Astrocyte of the cerebellum (primary cell): Measurements from ENCODE around the gene TMEM256.
"Not testable (repeated sequence)": the region's sequence is repeated elsewhere in the genome, so short reads cannot be mapped to it uniquely, and the experiment has no call there.

ENCODE experiments used
- DNase-seq: peaks from one replicate; pipeline ENCODE4 v3.0.0-alpha.2; 2011; ENCODE audit warnings: low read depth
- H3K4me3 ChIP-seq: 2 replicates; pipeline ENCODE4 v1.5.1; 2011; ENCODE audit warnings: mild to moderate bottlenecking, low read depth, low read length, moderate library complexity
- in situ Hi-C: cut with HindIII; loops from 2 replicates; pipeline ENCODE4 v1.10.0; 2017; ENCODE audit warnings: low sequenced_read_pairs
- TF ChIP-seq, protein P1 (sequence below): IDR thresholded peaks from 2 replicates; pipeline ENCODE4 v1.5.1; 2012; ENCODE audit warnings: low read length, low read depth, moderate library complexity, mild to moderate bottlenecking; ENCODE audit errors: missing control alignments

Gene TMEM256

DNA sequence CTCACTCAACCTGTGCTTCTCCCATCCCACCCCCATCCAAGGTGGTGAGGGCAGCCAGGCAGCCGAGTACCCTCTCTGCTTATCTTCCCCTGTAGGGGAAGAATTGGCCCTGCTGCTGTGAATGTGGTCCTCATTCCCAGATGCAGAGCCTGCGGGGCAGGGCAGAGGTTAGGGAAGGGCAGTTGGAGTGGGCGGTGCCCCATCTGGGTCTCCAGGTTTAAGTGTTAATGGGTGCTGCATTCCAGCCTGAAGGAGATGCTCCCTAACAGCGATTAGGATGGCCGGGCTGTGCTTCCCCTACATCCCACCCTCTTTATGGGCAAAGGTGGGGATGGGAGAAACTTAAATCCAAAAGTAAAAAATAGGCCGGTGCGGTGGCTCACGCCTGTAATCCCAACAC lies 36.8 kb downstream of the TMEM256 start:
- in situ Hi-C loops: no loop called here

DNA sequence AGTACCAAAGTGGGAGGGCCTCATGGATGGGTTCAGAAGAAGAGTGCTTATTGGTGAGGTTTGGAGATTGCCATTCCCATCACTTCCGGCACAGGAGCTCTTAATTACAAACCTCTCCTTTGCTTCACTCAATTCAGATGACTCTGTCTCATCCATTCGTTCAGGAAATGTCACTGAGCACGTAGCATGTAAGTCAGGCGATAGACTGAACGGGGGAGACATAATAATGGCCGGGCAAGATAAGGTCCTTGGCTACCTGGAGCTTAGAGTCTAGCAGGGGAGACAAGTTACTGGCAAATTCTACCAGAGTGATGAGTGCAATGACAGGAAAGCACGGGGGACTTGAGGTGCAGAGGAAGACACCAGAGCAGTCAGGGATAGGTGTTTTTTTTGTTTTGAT lies 37.9 kb downstream of the TMEM256 start:
- in situ Hi-C loops, DNase-seq, H3K4me3 ChIP-seq: not testable (repeated sequence)

More for the DNA sequence above, 36.8 kb downstream of the TMEM256 start:
- TF ChIP-seq, protein P1, sequence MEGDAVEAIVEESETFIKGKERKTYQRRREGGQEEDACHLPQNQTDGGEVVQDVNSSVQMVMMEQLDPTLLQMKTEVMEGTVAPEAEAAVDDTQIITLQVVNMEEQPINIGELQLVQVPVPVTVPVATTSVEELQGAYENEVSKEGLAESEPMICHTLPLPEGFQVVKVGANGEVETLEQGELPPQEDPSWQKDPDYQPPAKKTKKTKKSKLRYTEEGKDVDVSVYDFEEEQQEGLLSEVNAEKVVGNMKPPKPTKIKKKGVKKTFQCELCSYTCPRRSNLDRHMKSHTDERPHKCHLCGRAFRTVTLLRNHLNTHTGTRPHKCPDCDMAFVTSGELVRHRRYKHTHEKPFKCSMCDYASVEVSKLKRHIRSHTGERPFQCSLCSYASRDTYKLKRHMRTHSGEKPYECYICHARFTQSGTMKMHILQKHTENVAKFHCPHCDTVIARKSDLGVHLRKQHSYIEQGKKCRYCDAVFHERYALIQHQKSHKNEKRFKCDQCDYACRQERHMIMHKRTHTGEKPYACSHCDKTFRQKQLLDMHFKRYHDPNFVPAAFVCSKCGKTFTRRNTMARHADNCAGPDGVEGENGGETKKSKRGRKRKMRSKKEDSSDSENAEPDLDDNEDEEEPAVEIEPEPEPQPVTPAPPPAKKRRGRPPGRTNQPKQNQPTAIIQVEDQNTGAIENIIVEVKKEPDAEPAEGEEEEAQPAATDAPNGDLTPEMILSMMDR: no peak
- DNase-seq: no peak
- no peak overlapping the region for H3K4me3 ChIP-seq

DNA sequence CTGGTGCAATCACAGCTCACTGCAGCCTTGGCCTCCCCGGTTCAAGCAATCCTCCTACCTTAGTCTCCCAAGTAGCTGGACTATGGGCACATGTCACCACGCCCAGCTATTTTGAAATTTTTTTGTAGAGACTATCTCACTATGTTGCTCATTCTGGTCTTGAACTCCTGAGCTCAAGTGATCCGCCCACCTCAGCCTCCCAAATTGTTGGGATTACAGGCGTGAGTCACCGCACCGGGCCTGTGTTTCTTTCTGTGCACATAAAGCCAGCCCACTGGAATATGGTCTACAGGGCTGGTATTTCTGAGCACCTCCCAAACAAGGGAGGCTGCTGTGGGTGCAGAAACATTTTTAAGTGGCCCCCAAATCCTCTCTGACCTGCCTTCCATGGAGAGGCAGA lies 40.6 kb downstream of the TMEM256 start:
- DNase-seq: no peak
- no peak overlapping the region for H3K4me3 ChIP-seq
- TF ChIP-seq, protein P1: no peak
- in situ Hi-C loops: no loop called here

DNA sequence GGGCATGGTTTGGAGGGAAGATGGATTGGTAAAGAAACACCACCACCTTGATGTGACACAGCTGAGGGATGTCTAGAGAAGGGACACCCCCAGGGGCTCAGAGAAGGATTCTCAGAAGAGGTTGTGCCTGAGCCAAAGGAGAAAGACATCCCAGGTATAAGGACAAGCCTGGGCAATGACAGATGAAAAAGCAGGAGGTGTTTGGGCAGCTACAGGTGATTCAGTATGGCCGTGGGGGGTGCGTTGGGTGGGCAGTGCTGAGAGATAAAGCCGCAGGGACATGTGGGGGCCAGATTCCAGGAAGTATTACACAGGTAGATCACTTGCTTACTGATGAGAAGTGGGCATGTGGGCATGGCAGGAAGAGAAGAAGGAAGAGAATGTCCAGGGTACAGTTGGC lies 42.0 kb downstream of the TMEM256 start:
- H3K4me3 ChIP-seq: no peak overlapping the region
- DNase-seq: no peak
- TF ChIP-seq, protein P1: no peak
- in situ Hi-C loops: no loop called here

DNA sequence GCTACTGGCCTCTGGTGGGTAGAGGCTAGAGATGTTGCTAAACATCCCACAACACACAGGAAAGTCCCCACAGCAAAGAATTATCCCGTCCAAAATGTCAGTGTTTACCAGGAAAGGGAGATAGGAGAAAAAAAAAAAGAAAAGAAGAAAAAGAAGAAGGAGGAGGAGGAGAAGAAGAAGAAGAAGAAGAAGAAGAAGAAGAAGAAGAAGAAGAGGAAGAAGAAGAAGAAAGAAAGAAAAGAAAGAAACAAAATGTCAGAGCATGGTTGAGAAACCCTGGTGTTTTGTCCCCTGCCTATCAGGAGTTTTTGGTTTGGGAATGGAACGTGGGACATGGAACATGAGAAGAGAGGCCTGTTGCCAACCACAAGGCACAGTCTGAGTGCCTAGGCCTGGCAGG lies 46.5 kb downstream of the TMEM256 start:
- TF ChIP-seq, protein P1: no peak
- DNase-seq: no peak
- no peak overlapping the region for H3K4me3 ChIP-seq
- in situ Hi-C loops: no loop called here

DNA sequence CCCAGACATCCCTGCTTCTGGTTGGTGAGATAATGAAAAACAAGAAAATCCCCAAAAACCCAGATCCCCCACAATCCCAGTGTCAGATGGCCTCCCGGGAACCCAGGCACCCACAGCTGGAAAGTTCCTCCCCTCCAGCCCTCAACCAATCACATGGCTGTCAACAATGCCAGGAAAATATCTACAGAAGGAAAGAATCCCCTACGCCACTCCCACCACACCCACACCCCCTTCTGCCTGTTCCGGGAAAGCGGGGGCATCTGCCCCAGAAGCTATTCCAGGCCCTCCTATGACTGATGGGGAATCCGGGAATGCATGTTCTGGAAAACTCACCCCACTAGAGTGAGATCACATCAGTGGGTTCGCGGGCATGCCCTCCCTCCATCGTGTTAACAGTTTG lies 47.1 kb downstream of the TMEM256 start:
- TF ChIP-seq, protein P1: no peak
- H3K4me3 ChIP-seq: no peak overlapping the region
- in situ Hi-C loops: no loop called here
- no peak for DNase-seq

DNA sequence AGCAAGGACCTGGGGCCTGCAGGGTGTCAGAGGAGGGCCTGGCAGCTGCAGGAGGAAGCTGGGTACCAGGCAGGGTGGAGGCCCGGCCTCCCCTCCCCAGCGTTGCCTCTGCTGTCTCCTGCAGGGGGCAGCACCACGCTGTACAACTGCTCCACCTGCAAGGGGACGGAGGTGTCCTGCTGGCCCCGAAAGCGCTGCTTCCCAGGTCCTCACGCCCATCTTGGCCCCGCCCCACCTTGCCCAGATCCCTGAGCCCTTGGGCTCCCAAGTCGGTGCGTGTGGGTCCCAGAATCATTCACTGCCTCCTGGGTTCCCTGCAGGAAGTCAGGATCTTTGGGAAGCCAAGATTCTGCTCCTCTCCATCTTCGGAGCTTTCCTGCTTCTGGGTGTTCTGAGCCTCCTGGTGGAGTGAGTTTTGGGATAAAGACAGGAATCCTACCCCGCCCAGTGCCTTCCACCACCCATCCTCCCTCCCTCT lies 47.8 kb downstream of the TMEM256 start:
- H3K4me3 ChIP-seq: no peak overlapping the region
- in situ Hi-C loops: no loop called here

More for the DNA sequence above, 47.8 kb downstream of the TMEM256 start:
- TF ChIP-seq, protein P1: peak; percentile 81
- no peak for DNase-seq
